HCEC 1CT (cell line): ENCODE results near the gene APOL1.
"Not testable (repeated sequence)": the region's sequence is repeated elsewhere in the genome, so short reads cannot be mapped to it uniquely, and the experiment has no call there.

Experiments
- DNase-seq: peaks from one replicate; pipeline ENCODE4 v3.0.0-alpha.2; 2017

Gene APOL1

DNA sequence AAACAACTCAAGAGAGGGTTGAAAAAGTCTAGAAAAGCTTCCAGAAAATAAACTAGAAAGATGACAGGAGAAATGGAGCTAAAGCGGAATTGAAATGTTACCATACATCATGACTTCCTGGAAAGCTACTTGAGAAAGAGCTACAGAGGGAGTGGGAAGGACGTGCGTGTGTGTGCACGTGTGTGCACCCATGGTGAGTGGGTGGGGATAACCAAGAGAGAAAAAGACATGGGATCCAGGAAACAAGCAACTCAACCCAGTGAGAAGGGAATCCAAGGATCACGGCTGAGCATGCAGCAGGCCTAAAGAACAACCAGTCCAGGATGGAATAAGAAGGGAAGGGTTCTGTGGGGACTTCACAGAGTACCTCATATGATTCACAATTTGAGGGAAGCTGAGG, 21.6 kb downstream of the APOL1 start:
- no peak for DNase-seq

- peak; percentile 55 for DNase-seq
Measured at GRCh38 chr22:36277482-36278291, 24.8 kb downstream of the APOL1 start.

DNA sequence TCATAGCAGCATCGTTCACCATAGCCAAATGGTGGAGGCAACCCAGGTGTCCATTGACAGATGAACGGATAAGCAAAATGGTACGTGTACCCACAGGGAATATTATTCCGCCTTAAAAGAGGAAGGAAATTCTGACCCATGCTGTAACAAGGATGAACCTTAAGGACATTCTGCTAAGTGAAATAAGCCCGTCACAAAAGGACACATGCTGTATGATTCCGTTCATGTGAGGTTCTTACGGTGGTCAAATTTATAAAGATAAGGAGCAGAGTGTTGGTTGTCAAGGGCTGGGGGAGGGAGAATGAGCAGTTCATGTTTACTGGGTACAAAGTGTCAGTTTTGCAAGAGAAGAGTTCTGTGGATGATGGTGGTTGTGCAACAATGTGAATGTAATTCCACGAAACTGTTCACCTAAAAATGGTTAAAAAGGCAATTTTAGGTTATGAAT, 26.3 kb downstream of the APOL1 start:
- DNase-seq: no peak

GRCh38 chr22:36280379-36280778, 27.4 kb downstream of the APOL1 start:
- no peak for DNase-seq

- no peak for DNase-seq
Measured at GRCh38 chr22:36281781-36282327, 28.9 kb downstream of the APOL1 start.

DNA sequence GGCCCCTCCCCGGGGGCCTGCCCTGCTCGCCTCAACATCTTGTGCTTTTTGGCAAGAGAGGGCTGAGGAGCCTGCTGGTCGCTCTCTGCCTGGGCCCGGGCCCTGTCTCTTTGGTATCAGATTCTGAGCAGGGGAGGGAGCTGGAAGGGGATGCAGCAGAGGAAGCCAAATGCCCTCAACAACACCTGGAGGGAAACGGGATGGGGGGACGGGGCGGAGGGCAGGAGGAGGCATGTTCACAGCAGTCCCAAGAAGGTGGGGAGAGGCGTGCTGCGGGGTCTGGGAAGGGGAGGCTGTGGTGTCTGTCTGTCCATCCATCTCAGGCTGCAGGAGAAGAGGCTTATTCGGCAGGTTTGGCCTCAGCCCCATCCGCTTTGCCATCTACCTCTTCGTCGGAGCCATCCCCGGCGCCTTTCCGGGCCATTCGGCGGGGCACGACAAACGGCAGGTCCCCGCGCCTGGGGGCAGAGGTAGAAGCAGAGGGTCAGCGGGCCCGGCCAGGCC, 29.4 kb downstream of the APOL1 start:
- DNase-seq: no peak

- no peak for DNase-seq
Measured at GRCh38 chr22:36284171-36284571, 31.2 kb downstream of the APOL1 start.

- no peak for DNase-seq
Measured at GRCh38 chr22:36285017-36285416, 32.1 kb downstream of the APOL1 start.

DNA sequence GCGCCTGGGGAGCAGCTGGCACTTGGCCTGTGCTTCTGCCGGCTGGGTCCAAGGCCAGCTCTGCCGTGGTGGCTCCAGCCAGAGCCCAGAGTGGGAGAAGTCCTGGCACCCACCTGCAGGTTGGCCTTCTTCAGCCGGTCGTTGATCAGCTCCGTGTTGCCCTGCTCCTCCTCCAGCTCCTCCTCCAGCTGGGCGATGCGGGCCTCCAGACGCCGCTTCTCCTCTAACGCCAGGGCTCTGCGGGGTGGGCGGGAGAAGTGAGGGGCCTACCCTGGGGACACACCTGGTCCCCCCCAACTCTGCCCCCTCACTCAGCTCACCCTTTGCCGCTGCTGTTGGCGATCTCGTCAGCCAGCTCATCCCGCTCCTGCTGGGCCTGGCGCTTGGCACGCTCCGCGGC, 32.6 kb downstream of the APOL1 start:
- DNase-seq: no peak

- peak; percentile 53 for DNase-seq
Measured at GRCh38 chr22:36286096-36286957, 33.4 kb downstream of the APOL1 start.

DNA sequence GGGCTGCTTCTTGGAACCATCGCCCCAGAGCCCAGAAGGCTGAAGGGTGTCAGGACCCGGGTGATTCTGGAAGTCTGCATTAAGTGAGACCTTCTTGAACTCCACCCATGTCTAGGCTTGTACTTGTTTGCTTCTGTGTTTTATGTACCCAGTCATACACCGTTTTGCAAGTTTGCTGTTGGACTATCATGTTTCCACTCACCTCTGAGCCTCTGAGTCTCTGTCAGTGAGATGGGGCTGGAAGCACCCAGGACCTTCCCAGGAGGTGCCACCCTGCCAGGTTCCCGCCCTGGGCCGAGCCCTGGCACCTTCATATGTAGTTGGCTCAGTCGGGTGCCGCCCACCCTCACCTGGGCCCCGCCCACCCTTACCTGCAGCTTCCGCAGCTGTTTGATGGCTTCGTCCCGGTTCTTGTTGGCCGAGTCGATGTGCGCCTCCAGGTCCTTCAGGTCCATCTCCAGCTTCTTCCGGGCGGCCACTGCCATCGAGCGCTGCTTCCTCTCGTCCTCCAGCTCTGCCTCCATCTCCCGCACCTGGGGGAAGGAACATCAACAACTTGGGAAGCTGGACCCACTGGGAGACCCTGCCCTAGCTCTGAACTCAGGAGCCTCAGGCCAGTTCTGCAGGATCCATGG, 35.1 kb downstream of the APOL1 start:
- no peak for DNase-seq

GRCh38 chr22:36288571-36289405, 35.9 kb downstream of the APOL1 start:
- DNase-seq: no peak

DNA sequence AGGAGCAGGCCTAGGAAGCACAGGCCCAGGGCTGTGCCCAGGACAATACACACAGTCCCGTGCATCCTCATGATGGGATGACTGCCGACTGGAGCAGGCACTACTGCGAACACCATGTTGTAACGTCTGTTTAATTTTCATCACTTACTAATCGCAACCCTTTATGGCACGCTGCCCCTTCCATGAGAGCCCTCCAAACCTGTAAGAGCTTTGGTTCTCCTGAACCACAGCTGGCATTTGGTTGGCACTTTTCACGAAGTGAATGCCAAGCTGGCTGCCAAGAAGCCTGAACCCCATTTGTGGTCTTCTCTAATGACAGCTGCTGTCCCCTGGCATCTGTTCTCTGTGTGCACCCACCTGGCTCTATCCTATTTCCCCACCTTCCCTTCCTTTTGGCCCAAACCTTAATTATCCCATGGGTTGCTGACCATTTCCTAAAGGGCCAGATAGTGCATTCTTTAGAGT, 36.5 kb downstream of the APOL1 start:
- DNase-seq: no peak

DNA sequence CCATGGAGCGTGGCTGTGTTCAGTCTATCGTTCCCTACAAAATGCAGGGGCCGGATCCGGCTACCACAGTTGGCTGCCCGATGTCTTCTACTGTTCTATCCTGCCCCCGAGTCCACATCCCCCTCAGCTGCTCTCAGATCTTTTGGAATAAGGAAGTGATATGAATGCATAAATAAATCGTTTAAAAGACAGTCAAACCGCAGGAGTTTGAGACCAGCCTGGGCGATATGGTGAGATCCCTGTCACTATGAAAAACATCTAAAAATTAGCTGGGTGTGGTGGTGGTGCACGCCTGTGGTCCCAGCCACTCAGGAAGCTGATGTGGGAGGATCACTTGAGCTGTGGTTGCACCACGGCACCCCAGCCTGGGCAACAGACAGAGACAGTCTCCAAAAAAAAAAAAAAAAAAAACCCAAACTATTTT, 37.0 kb downstream of the APOL1 start:
- DNase-seq: not testable (repeated sequence)

DNA sequence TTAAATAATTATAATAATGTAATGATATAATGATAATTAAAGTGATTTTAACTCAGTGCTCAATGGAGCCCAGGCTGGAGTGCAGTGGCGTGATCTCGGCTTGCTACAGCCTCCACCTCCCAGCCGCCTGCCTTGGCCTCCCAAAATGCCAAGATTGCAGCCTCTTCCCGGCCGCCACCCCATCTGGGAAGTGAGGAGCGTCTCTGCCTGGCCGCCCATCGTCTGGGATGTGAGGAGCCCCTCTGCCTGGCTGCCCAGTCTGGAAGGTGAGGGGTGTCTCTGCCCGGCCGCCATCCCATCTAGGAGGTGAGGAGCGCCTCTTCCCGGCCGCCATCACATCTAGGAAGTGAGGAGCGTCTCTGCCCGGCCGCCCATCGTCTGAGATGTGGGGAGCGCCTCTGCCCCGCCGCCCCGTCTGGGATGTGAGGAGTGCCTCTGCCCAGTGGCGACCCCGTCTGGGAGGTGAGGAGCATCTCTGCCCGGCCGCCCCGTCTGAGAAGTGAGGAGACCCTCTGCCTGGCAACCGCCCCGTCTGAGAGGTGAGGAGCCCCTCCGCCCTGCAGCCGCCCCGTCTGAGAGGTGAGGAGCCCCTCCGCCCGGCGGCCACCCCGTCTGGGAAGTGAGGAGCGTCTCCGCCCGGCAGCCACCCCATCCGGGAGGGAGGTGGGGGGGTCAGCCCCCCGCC, 37.6 kb downstream of the APOL1 start:
- DNase-seq: not testable (repeated sequence)

DNA sequence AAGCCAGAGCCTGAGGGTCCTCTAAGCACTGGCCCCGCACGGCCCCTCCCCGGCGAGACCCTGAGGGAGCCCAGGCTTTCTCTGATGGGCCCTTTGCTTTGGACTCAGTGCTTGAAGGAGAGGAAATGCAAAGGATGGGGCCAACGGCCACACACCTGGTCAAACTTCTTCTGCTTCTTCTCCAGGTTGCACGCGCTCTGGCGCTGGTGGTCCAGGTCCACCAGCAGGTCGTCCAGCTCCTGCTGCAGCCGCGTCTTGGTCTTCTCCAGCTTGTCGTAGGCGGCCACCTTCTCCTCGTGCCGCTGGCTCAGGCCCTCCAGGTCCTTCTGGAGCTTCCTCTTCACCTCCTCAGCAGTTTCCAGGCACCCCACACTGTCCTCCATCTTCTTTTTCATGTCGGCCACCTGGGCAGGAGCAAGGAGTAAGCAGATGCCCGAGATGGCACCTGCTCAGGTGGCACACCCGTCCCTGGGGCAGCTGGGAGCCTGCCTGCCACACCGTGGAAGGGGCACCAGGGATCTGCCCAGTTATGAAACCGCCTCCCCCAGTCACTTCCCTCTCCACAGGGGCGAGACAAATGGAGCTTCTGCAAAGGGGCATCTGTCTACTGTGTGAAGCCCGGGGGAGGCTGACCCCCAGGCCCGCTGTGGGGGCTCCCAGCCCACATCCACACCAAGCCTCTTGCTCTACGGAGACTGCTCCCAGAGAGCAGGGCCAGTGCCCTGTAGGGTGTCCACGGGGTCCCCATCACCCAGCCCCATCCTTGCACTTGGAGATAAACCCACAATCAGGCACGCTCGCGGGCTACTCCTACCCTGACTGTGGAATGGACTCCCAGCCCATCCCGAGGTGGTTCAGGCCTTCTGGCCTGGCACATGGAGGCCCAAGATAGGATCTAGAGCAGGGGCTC, 39.2 kb downstream of the APOL1 start:
- no peak for DNase-seq

DNA sequence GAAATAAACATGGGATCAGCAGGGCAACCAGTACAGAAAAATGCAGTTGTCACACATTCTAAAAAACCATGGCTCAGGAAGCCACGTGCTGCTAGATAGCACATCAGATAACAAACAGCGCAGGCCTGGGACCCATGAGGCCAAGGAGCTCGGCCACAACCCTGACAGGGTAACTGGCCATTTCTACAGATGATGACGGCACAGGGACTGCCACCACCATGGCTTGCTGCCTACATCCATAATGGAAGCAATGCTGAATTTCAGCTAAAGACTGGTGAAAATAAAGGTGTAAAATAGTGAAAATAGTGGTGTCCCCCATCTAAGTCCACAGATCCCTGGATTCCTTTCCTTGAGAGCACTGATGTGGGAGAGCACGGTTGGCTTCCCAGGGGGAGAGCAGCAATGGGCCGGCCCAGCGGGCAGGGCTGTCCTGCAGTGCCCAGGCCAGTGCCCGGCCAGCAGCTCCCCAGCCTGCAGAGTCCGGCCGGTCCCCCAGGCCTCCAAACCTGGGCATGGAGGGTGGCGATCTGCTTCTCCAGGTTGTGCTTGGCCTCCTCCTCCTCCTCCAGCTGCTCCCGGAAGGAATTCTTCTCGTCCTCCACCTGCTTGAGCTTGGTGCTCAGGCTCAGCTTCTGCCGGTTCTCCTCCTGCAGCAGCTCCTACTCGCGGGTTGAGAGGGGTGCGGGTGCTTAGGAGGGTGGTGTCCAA, 40.0 kb downstream of the APOL1 start:
- no peak for DNase-seq

- DNase-seq: no peak
Measured at GRCh38 chr22:36293606-36294292, 40.8 kb downstream of the APOL1 start.

DNA sequence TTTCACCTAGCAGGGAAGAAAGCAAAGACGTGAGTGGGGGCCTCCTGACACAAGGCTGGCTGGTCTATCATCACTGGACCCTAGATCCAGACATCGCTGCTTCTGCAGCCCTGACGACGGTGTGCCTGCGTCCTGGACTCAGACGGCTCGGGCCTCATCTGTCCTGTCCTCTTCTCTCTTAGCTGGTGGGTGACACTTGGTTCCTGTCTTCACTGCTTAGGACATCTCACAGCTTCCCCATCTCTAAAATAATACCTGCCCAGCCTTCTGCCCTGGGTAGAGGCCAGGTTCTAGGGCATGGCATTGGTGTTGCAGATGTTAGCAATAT, 41.3 kb downstream of the APOL1 start:
- no peak for DNase-seq
